ENCODE results near the gene MRLN. TPM values are rescaled to one million over a fixed set of nuclear protein-coding genes. Genes with fewer than 3 reads are reported as not detected.
"Not testable (repeated sequence)": the region's sequence is repeated elsewhere in the genome, so short reads cannot be mapped to it uniquely, and the experiment has no call there.

The MRLN gene
- total RNA-seq, 1 donor from 2014 or later = not detected

GRCh38 chr10:59787032-59787431, 33.8 kb upstream of the MRLN start:
- not testable (repeated sequence) for H3K36me3 Mint-ChIP-seq; H3K36me3 ChIP-seq; H3K4me1 Mint-ChIP-seq; H3K9me3 Mint-ChIP-seq; H3K27me3 ChIP-seq; H3K79me2 ChIP-seq (ENCODE audit: low read depth); H3K4me2 ChIP-seq; H3K4me1 ChIP-seq; H3K4me3 ChIP-seq; H3K4me3 Mint-ChIP-seq; H3F3A ChIP-seq (ENCODE audit: low read depth); H3K27ac ChIP-seq; H3K9ac ChIP-seq; H4K20me1 ChIP-seq (ENCODE audit: low read depth); H3K27ac Mint-ChIP-seq; H3K9me3 ChIP-seq (ENCODE audit: low read depth); H2AFZ ChIP-seq (replicated peaks); H3K27me3 Mint-ChIP-seq (ENCODE audit: insufficient read depth, low read depth)
- peak; percentile 17 for TF ChIP-seq CTCF (IDR thresholded peaks at IDR 0.05)
- peak; percentile 8 for DNase-seq (ENCODE audit: low spot score)

GRCh38 chr10:59785476-59785875, 32.2 kb upstream of the MRLN start:
- not testable (repeated sequence) for H3K4me3 ChIP-seq; H3K9me3 ChIP-seq (ENCODE audit: low read depth); DNase-seq (ENCODE audit: low spot score); H3K27me3 ChIP-seq; H3K36me3 ChIP-seq; H3K4me3 Mint-ChIP-seq; H3K4me1 Mint-ChIP-seq; H3K27ac ChIP-seq; H3K27ac Mint-ChIP-seq; H2AFZ ChIP-seq (replicated peaks); H3K4me2 ChIP-seq; H3K36me3 Mint-ChIP-seq; H3K9ac ChIP-seq; H4K20me1 ChIP-seq (ENCODE audit: low read depth); H3F3A ChIP-seq (ENCODE audit: low read depth); H3K9me3 Mint-ChIP-seq; H3K79me2 ChIP-seq (ENCODE audit: low read depth); H3K4me1 ChIP-seq; H3K27me3 Mint-ChIP-seq (ENCODE audit: insufficient read depth, low read depth)

GRCh38 chr10:59781511-59781910, 28.3 kb upstream of the MRLN start:
- H3K4me3 ChIP-seq = no peak overlapping the region
- no peak overlapping the region for H3K4me2 ChIP-seq
- Mint-ChIP-seq H3K27ac (no peak overlapping the region), H3K36me3 (no peaks in the 10 kb centered on the region), H3K4me1 (no peaks in the 10 kb centered on the region), H3K9me3 (peaks cover 14% of the 10 kb centered on the region), H3K27me3 (ENCODE audit: insufficient read depth, low read depth) (peaks cover 3% of the 10 kb centered on the region), H3K4me3 (no peak overlapping the region)
- H3K9me3 ChIP-seq (ENCODE audit: low read depth) = no peaks in the 10 kb centered on the region
- no peaks in the 10 kb centered on the region for H3K36me3 ChIP-seq
- H4K20me1 ChIP-seq (ENCODE audit: low read depth) = no peaks in the 10 kb centered on the region
- no peaks in the 10 kb centered on the region for H3K79me2 ChIP-seq (ENCODE audit: low read depth)
- no peak for DNase-seq (ENCODE audit: low spot score)
- no peaks in the 10 kb centered on the region for H3K4me1 ChIP-seq
- no peaks in the 10 kb centered on the region for H3K27me3 ChIP-seq
- no peaks in the 10 kb centered on the region for H3F3A ChIP-seq (ENCODE audit: low read depth)
- no peak overlapping the region for H2AFZ ChIP-seq (replicated peaks)
- no peak for TF ChIP-seq EZH2phosphoT487 (IDR thresholded peaks at IDR 0.05)
- no peak for TF ChIP-seq EZH2 (IDR thresholded peaks at IDR 0.05)
- no peak for TF ChIP-seq CTCF (IDR thresholded peaks at IDR 0.05)
- H3K27ac ChIP-seq = no peak overlapping the region
- H3K9ac ChIP-seq = no peak overlapping the region

GRCh38 chr10:59779756-59780533, 26.7 kb upstream of the MRLN start:
- Histone ChIP-seq H3K9me3 (ENCODE audit: low read depth) (no peaks in the 10 kb centered on the region), H3K4me3 (no peak overlapping the region), H4K20me1 (ENCODE audit: low read depth) (no peaks in the 10 kb centered on the region), H2AFZ (replicated peaks) (no peak overlapping the region), H3K4me2 (no peak overlapping the region), H3K9ac (no peak overlapping the region), H3K79me2 (ENCODE audit: low read depth) (no peaks in the 10 kb centered on the region), H3K27ac (no peak overlapping the region), H3F3A (ENCODE audit: low read depth) (no peaks in the 10 kb centered on the region), H3K27me3 (no peaks in the 10 kb centered on the region), H3K36me3 (no peaks in the 10 kb centered on the region), H3K4me1 (no peaks in the 10 kb centered on the region)
- Mint-ChIP-seq H3K36me3 (no peaks in the 10 kb centered on the region), H3K4me3 (no peak overlapping the region), H3K4me1 (no peaks in the 10 kb centered on the region), H3K27ac (no peak overlapping the region), H3K27me3 (ENCODE audit: insufficient read depth, low read depth) (peaks cover 3% of the 10 kb centered on the region), H3K9me3 (peaks cover 23% of the 10 kb centered on the region)
- DNase-seq (ENCODE audit: low spot score) = no peak
- no peak for TF ChIP-seq EZH2phosphoT487 (IDR thresholded peaks at IDR 0.05)
- TF ChIP-seq CTCF (IDR thresholded peaks at IDR 0.05) = no peak
- TF ChIP-seq EZH2 (IDR thresholded peaks at IDR 0.05) = no peak

Measured in neural progenitor cell (in vitro differentiated cells).